A549 (cell line): Measurements from ENCODE around the gene TEC. TPM values are rescaled to one million over a fixed set of nuclear protein-coding genes. Genes with fewer than 3 reads are reported as not detected.

ENCODE experiments used
- ATAC-seq, 2 experiments: fragments of 200-7000 bp in 1 of 2; fragments of >200 bp in 1 of 2; cut with Nextera tagmentation in 1 of 2; cut with Tn5 transposase in 1 of 2; 3 replicates each; pipeline versions ENCODE4 v1.8.0 to v1.9.1; 2018 to 2020; ENCODE audit warnings: mild to moderate bottlenecking in 1 of 2, moderate library complexity in 1 of 2
- CTCF ChIA-PET: fragments of 300-600 bp; sonication (Branson Sonifier 250); formaldehyde crosslinking; extraction: SDS; loops from one replicate; lab custom pipeline; 2021; ENCODE audit warnings: antibody characterized with exemption, inconsistent platforms; lab: Yijun Ruan, JAX
- POLR2A ChIA-PET: fragments of 350-600 bp; formaldehyde crosslinking; extraction: SDS; loops from one replicate; lab custom pipeline; 2021; ENCODE audit warnings: antibody characterized with exemption, inconsistent platforms; lab: Yijun Ruan, JAX
- DNase-seq, 2 experiments: peaks; one replicate each; pipeline versions ENCODE4 v3.0.0 to v3.0.0-alpha.2; 2011 to 2016; ENCODE audit warnings: low read depth in 1 of 2, low spot score in 1 of 2
- FAIRE-seq: peaks from 2 replicates; lab custom pipeline; 2011; peaks lifted over from hg19 to GRCh38; lab: Jason Lieb, UNC
- H3K27ac ChIP-seq, 2 experiments: fragments of >200 bp; sonication (Bioruptor Twin); formaldehyde crosslinking; 3 replicates each; pipeline ENCODE4 v1.5.1; 2016 to 2017
- H3K4me1 ChIP-seq: fragments of >200 bp; sonication (Bioruptor Twin); formaldehyde crosslinking; 3 replicates; pipeline ENCODE4 v1.6.1; 2016
- H3K4me2 ChIP-seq: fragments of >200 bp; sonication (Bioruptor Twin); formaldehyde crosslinking; 3 replicates; pipeline ENCODE4 v1.6.1; 2016
- H3K4me3 ChIP-seq: fragments of >200 bp; sonication (Bioruptor Twin); formaldehyde crosslinking; 3 replicates; pipeline ENCODE4 v1.5.1; 2016
- H3K9me3 ChIP-seq: fragments of >200 bp; sonication (Bioruptor Twin); formaldehyde crosslinking; 3 replicates; pipeline ENCODE4 v1.6.1; 2016
- BHLHE40 ChIP-seq: IDR thresholded peaks from 2 replicates; pipeline ENCODE4 v1.6.1; 2012; ENCODE audit warnings: low read depth, low read length, inconsistent platforms
- CBX2 ChIP-seq: fragments of 200-600 bp; sonication (generic); IDR thresholded peaks from 2 replicates; pipeline ENCODE4 v1.6.1; 2016; ENCODE audit warnings: low read depth, mild to moderate bottlenecking, borderline replicate concordance
- CHD2 ChIP-seq: fragments of 150-350 bp; IDR thresholded peaks from 2 replicates; pipeline ENCODE4 v1.6.1; 2014; ENCODE audit warnings: low read length; ENCODE audit not compliant: partially characterized antibody
- CHD4 ChIP-seq: fragments of 200-600 bp; sonication (generic); IDR thresholded peaks from 2 replicates; pipeline ENCODE4 v1.6.1; 2016; ENCODE audit warnings: antibody characterized with exemption, mild to moderate bottlenecking, borderline replicate concordance
- EHF ChIP-seq: fragments of 250-450 bp; sonication (Bioruptor Pico); IDR thresholded peaks from 2 replicates; pipeline ENCODE4 v1.5.0; 2020; ENCODE audit warnings: mild to moderate bottlenecking
- EHMT2 ChIP-seq: fragments of 200-600 bp; sonication (generic); IDR thresholded peaks from 2 replicates; pipeline ENCODE4 v1.6.1; 2016; ENCODE audit warnings: antibody characterized with exemption, low read depth, mild to moderate bottlenecking, moderate library complexity
- FOSB ChIP-seq: fragments of 250-450 bp; sonication (Bioruptor Pico); IDR thresholded peaks from 2 replicates; pipeline ENCODE4 v1.5.0; 2020; ENCODE audit warnings: mild to moderate bottlenecking, moderate library complexity
- GATA3 ChIP-seq: IDR thresholded peaks from 2 replicates; pipeline ENCODE4 v1.6.1; 2012; ENCODE audit warnings: borderline replicate concordance
- HEYL ChIP-seq: fragments of 250-450 bp; sonication (Bioruptor Pico); IDR thresholded peaks from 2 replicates; pipeline ENCODE4 v1.8.0; 2021; ENCODE audit warnings: mild to moderate bottlenecking, moderate library complexity
- HOXA7 ChIP-seq: fragments of 250-450 bp; sonication (Bioruptor Pico); IDR thresholded peaks from 2 replicates; pipeline ENCODE4 v1.5.0; 2020; ENCODE audit warnings: mild to moderate bottlenecking, moderate library complexity
- HOXB5 ChIP-seq: fragments of 250-450 bp; sonication (Bioruptor Pico); IDR thresholded peaks from 2 replicates; pipeline ENCODE4 v1.5.0; 2020; ENCODE audit warnings: mild to moderate bottlenecking, moderate library complexity
- JUN ChIP-seq, 2 experiments: fragments of >200 bp; sonication (Bioruptor Twin); formaldehyde crosslinking; IDR thresholded peaks; 2 replicates in 1 of 2; 3 replicates in 1 of 2; pipeline ENCODE4 v1.6.1; 2016 to 2017
- JUNB ChIP-seq: fragments of >200 bp; sonication (Bioruptor Twin); formaldehyde crosslinking; IDR thresholded peaks from 2 replicates; pipeline ENCODE4 v1.6.1; 2016
- KDM1A ChIP-seq: fragments of 200-600 bp; sonication (generic); IDR thresholded peaks from 2 replicates; pipeline ENCODE4 v1.6.1; 2016; ENCODE audit warnings: low read depth, mild to moderate bottlenecking
- MAFK ChIP-seq: fragments of 450-650 bp; IDR thresholded peaks from 2 replicates; pipeline ENCODE4 v1.6.1; 2014; ENCODE audit not compliant: partially characterized antibody
- MAZ ChIP-seq: fragments of 150-350 bp; IDR thresholded peaks from 2 replicates; pipeline ENCODE4 v1.6.1; 2014; ENCODE audit warnings: antibody characterized with exemption, low read depth, low read length, borderline replicate concordance
- NPAS2 ChIP-seq: fragments of 250-450 bp; sonication (Bioruptor Pico); IDR thresholded peaks from 2 replicates; pipeline ENCODE4 v1.8.0; 2022; ENCODE audit warnings: mild to moderate bottlenecking, moderate library complexity, borderline replicate concordance
- NR3C1 ChIP-seq: fragments of >200 bp; sonication (Bioruptor Twin); formaldehyde crosslinking; IDR thresholded peaks from 3 replicates; pipeline ENCODE4 v1.6.1; 2017
- PHF8 ChIP-seq: fragments of 200-600 bp; sonication (generic); IDR thresholded peaks from 2 replicates; pipeline ENCODE4 v1.6.1; 2016; ENCODE audit warnings: low read depth, mild to moderate bottlenecking, antibody characterized with exemption, moderate library complexity, borderline replicate concordance
- RAD21 ChIP-seq, 2 experiments: fragments of >200 bp in 1 of 2; sonication (Bioruptor Twin) in 1 of 2; formaldehyde crosslinking in 1 of 2; IDR thresholded peaks in 1 of 2; conservative IDR thresholded peaks in 1 of 2; 2 replicates in 1 of 2; 3 replicates in 1 of 2; pipeline ENCODE4 v1.6.1; 2012 to 2018; ENCODE audit warnings: inconsistent platforms in 1 of 2
- RARB ChIP-seq: fragments of 250-450 bp; sonication (Bioruptor Pico); IDR thresholded peaks from 2 replicates; pipeline ENCODE4 v1.8.0; 2021; ENCODE audit warnings: mild to moderate bottlenecking, moderate library complexity
- RCOR1 ChIP-seq: fragments of 150-350 bp; IDR thresholded peaks from 2 replicates; pipeline ENCODE4 v1.6.1; 2014; ENCODE audit warnings: antibody characterized with exemption, low read length, low read depth
- RFX5 ChIP-seq: fragments of 450-650 bp; IDR thresholded peaks from 2 replicates; pipeline ENCODE4 v1.7.1; 2014; ENCODE audit warnings: antibody characterized with exemption, mild to moderate bottlenecking, moderate library complexity
- RNF2 ChIP-seq: fragments of 200-600 bp; sonication (generic); IDR thresholded peaks from 2 replicates; pipeline ENCODE4 v1.6.1; 2016; ENCODE audit warnings: low read depth, mild to moderate bottlenecking, antibody characterized with exemption, moderate library complexity, borderline replicate concordance
- SMC3 ChIP-seq: fragments of >200 bp; sonication (Bioruptor Twin); formaldehyde crosslinking; IDR thresholded peaks from 3 replicates; pipeline ENCODE4 v1.6.1; 2018; ENCODE audit warnings: inconsistent platforms
- ZNF302 ChIP-seq: fragments of 250-450 bp; sonication (Bioruptor Pico); IDR thresholded peaks from 2 replicates; pipeline ENCODE4 v1.9.0; 2021; ENCODE audit warnings: inconsistent platforms, mild to moderate bottlenecking, moderate library complexity
- WGBS: methylation state at CpG from one replicate; pipeline ENCODE4 v1.1.6; 2017; ENCODE audit errors: missing lambda C conversion rate; 5-methylcytosine and 5-hydroxymethylcytosine counted together
- polyA plus RNA-seq, 4 experiments: library from polyadenylated mRNA; depleted of rRNA in 3 of 4; stranded (reverse); fragments of >200 nt; fragmentation: RNase III in 1 of 4; extraction: RNeasy Plus Mini Kit Qiagen cat#74134 plus additional on column Dnase treatment in 1 of 4; gene quantifications; 2 replicates in 3 of 4; 3 replicates in 1 of 4; pipeline ENCODE4 v1.2.3, GENCODE V29; 2011 to 2017
- TF ChIP-seq, protein P1 (sequence below): IDR thresholded peaks from 2 replicates; pipeline ENCODE4 v1.6.1; 2012
- TF ChIP-seq, protein P2 (sequence below): fragments of >200 bp; sonication (Bioruptor Twin); formaldehyde crosslinking; IDR thresholded peaks from 3 replicates; pipeline ENCODE4 v1.6.1; 2016

TEC gene
- polyA plus RNA-seq, 2 of the 4 experiments (the other 2 are of a cell fraction): 1.2 to 1.6 TPM

DNA sequence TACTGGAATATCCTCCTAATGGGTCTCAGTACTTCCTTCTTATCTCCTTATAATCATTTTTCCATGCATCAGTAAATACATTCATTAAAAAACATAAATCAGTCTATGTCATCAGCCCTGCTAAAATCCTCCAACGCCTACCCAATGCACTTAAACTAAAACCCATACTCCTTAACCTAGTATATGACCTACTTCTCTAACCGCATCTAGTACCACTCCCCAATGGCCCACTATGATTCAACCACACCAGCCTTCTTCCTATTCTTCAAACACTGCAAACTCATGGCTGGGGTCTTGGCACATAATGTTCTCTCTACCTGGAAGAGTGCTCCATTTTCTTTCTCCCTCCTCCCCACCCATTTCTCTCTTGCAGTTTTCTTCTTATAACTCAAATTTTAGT, 18.7 kb downstream of the TEC start:
- Histone ChIP-seq H3K27ac (no peak overlapping the region), H3K9me3 (peaks cover 2% of the 10 kb centered on the region; the same call in 1 of the 3 replicates), H3K4me2 (no peak overlapping the region), H3K4me3 (no peak overlapping the region), H3K4me1 (0 out of 3 replicates have a peak, but pooled peaks cover 2% of the 10 kb centered on the region)
- ChIA-PET POLR2A (no interaction called here), CTCF (no interaction called here)
- DNase-seq (no peak), FAIRE-seq (no peak), ATAC-seq (no peak)
- WGBS: 61% methylated on average over 2 of the region's 2 CpGs
- no peak for TF ChIP-seq HEYL (CRISPR knock-in tag)
- no peak for TF ChIP-seq KDM1A
- TF ChIP-seq SMC3: no peak
- no peak for TF ChIP-seq RARB (CRISPR knock-in tag)
- no peak for TF ChIP-seq EHF (CRISPR knock-in tag)
- TF ChIP-seq MAFK: no peak
- no peak for TF ChIP-seq FOSB (CRISPR knock-in tag)
- TF ChIP-seq JUNB: no peak
- no peak for TF ChIP-seq NR3C1
- TF ChIP-seq, protein P1, sequence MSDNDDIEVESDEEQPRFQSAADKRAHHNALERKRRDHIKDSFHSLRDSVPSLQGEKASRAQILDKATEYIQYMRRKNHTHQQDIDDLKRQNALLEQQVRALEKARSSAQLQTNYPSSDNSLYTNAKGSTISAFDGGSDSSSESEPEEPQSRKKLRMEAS: no peak
- TF ChIP-seq, all 56 proteins: peak for 0

DNA sequence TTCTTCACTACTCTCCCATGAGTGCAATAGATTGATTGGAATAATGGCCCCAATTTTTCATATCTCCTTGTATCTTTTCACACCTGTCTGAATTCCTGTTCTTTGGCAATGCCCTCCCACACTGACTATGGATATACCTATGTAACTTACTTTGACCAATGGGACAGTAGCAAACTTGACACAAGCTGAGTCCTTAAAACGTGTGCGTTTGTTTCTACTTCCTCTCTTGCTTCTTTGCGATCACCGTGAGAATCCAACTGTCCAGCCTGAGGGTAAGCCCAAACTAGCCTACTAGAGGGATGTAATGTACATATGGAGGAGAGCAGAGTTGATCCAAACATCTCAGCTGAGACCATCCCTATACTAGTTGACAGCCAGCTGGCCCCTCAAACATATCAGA, 19.3 kb downstream of the TEC start:
- no peak for DNase-seq
- ChIA-PET POLR2A (no interaction called here), CTCF (no interaction called here)
- no peak for ATAC-seq
- WGBS: 76% methylated on average over 4 of the region's 4 CpGs
- H3K4me1 ChIP-seq: 0 out of 3 replicates have a peak, but pooled peaks cover 2% of the 10 kb centered on the region
- no peak for FAIRE-seq
- H3K27ac ChIP-seq: no peak overlapping the region
- TF ChIP-seq JUN (IDR thresholded peaks at IDR 0.05): no peak
- TF ChIP-seq HOXA7 (CRISPR knock-in tag): no peak
- no peak for TF ChIP-seq ZNF302
- no peak for TF ChIP-seq RAD21 (conservative IDR thresholded peaks at IDR 0.05 in 1 of 2, IDR thresholded peaks at IDR 0.05 in 1 of 2)
- no peak for TF ChIP-seq RFX5
- TF ChIP-seq HEYL (CRISPR knock-in tag): no peak
- TF ChIP-seq MAZ: no peak
- TF ChIP-seq CBX2: no peak
- no peak for TF ChIP-seq RCOR1
- no peak for TF ChIP-seq MAFK
- TF ChIP-seq HOXB5 (CRISPR knock-in tag): no peak
- TF ChIP-seq PHF8: no peak
- no peak for TF ChIP-seq CHD4
- H3K9me3 ChIP-seq: peaks cover 2% of the 10 kb centered on the region; the same call in 1 of the 3 replicates
- no peak overlapping the region for H3K4me3 ChIP-seq
- no peak overlapping the region for H3K4me2 ChIP-seq

DNA sequence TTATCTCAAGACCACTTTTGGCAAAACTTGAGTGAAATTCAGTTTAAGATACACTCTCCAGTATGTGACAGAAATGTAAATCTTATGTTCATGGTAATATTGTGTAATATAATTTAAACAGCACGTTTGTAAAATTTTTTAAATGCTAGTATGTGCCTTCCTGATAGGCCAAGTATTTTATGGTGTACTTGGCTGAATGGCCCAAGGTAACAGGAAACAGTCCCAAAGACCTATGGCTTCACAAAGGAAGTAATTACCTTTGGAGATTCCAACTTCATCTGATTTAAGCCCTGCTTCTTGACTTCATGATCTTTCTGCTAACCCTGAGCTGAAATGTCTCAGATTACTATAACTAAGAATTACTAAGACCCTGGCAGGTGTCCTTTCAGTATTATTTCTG, 20.3 kb downstream of the TEC start:
- TF ChIP-seq RNF2 (no peak), PHF8 (no peak), SMC3 (no peak), GATA3 (no peak), NPAS2 (CRISPR knock-in tag) (no peak), CHD2 (no peak), EHMT2 (no peak), BHLHE40 (no peak)
- TF ChIP-seq, protein P2, sequence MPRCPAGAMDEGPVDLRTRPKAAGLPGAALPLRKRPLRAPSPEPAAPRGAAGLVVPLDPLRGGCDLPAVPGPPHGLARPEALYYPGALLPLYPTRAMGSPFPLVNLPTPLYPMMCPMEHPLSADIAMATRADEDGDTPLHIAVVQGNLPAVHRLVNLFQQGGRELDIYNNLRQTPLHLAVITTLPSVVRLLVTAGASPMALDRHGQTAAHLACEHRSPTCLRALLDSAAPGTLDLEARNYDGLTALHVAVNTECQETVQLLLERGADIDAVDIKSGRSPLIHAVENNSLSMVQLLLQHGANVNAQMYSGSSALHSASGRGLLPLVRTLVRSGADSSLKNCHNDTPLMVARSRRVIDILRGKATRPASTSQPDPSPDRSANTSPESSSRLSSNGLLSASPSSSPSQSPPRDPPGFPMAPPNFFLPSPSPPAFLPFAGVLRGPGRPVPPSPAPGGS: no peak
- H3K27ac ChIP-seq: no peak overlapping the region
- ChIA-PET POLR2A (no interaction called here), CTCF (no interaction called here)
- H3K4me2 ChIP-seq: no peak overlapping the region
- 0 out of 3 replicates have a peak, but pooled peaks cover 2% of the 10 kb centered on the region for H3K4me1 ChIP-seq
- WGBS: 45% methylated on average over 1 of the region's 1 CpG
- peaks cover 2% of the 10 kb centered on the region; the same call in 1 of the 3 replicates for H3K9me3 ChIP-seq
- no peak for DNase-seq
- no peak overlapping the region for H3K4me3 ChIP-seq
- ATAC-seq: no peak
- no peak for FAIRE-seq
